GM19240 (cell line): ENCODE measurements around the gene NSG1.

Experiments
- DNase-seq: peaks from one replicate; pipeline ENCODE4 v3.0.0; 2011; ENCODE audit warnings: low spot score; ENCODE audit not compliant: insufficient read length

Gene NSG1

DNA sequence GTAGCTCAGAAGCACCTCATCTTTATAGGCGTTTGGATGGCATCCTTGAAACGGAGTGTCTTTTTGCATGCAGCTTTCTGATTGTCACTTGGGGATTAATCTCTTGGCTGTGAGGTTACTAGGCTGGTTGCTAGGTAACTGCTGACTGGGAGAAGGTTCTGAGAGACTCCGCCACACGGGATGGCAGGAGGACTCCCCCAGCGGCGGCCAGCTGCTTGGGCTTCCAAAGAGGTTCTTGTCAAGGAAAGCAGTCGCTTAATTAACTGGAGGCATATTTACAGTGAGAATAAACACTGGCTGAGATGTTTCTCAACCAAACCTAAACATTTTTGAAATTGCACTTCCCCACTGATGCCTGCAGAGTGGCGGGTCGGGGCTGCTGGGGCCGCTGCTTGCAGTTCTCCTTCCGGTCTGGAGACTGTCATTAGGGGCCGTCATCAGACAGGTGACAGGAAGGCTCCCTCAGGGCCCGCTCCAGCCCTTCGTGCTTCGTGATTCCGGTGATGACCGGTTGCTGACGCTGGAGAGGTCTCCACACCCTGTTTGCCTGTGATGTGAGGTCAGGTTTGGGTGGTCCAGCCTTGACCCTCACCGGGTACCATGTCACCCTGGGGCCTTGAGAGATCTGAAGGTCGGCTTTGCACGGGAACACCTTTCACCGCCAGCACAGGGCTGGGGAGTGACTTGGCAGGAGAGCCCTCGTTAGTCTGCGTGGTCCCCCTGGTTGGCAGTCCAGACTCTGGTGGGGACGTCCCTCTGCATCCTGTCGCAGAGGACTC is 9.1 kb downstream of the NSG1 start:
- DNase-seq = no peak

DNA sequence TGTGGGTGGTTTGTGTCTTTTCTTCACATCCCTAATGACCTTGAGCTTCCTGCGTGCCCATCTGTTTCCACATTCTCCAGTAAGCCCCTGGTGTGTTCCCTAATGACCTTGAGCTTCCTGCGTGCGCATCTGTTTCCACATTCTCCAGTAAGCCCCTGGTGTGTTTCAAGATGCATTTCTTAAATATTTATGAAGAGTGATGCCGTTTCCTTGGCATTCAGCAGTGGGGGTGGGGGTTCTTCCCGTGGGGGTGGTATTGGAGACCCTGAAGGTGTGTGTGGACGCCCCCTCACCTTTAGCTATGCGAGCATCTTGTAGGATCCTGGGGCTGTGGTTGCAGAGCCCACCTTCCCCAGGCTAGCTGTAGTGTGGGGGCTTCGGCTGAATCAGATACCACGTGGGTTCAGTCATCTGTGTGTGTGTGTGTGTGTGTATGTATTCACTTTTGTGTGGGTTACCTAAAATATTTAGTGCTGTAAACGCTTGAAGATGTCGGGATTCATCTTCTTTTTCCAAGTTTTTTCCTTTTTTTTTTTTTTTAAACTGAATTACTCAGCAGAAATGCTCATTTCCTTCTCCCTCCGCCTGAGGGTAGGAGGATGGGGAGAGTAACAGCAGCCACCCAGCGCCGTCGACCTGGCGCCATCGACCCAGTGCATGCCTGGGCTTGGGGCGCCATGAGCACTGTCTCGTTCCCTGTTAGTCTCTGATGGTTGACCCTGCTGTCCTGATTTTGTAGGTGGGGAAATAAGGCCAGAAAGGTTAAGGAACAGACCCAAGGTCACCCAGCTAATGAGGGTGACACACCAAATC is 9.9 kb downstream of the NSG1 start:
- DNase-seq = no peak

DNA sequence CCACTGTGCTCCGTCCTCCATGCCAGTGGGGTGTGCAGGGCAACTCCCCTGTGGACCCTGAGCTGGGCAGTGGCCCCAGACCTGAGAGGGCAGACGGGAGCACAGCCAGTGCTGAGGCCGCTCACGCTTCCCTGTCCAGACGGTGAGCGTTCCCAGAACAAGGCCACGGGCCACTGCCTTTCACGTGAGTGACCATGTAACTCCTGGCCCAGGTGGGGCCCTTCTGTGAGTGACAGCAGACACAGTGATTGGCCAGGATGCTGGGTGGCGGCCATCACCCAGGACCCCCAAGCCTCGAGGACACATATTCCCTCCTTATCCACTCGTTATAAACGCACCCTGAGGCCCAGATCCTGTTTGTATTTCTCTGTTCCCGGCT is 10.5 kb downstream of the NSG1 start:
- no peak for DNase-seq

DNA sequence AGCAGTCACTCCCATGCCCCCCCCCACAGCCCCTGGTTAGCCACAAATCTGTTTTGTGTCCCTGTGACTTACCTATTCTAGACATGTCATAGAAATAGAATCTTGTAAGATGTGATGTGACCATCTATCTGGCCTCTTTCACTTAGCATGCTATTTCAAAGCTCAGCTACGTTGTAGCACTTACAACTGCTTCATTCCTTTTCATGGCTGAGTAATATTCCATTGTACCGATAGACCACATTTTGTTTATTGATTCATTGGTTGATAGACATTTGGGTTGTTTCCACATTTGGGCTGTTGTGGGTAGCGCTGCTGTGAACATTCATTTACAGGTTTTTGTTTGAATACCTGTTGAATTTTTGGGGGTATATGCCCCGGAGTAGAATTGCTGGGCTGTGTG is 11.5 kb downstream of the NSG1 start:
- DNase-seq = no peak

DNA sequence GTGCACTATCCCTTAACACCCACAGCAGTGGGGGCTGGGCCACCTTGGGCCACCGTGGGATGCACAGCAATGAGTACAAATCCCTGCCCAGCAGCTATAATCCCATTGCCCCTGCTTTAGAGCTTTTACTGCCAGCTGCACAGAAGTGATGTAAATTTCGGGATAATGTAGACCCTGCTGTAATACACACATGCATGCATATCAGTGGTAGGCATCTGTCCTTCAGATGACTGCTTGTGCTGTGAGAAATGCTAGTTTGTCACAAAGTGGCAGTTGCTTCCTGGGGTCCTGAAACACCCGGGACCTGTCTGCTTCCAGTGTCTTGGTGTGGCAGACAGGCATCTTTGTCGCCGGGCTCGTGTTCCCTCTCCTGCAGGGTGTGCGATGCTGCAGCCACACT is 14.1 kb downstream of the NSG1 start:
- DNase-seq = no peak

DNA sequence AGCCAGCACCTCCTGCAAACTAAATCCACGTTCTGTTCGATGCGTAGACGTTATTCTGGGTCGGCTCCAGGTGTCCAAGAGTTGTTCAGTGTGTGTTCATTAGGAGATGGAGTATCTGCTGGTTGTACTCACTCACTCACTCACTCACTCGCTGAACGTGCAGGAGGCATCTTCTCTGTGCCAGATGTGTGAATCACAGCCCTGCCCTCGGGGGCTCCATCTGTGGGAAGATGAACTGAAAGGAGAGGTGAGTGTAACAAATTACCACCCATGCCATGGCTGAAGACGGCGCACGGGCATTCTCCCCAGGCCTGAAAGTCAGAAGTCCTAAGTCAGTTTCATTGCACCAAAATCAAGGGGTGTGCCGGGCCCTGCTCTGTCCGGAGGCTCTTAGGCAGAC is 16.1 kb downstream of the NSG1 start:
- DNase-seq = no peak

DNA sequence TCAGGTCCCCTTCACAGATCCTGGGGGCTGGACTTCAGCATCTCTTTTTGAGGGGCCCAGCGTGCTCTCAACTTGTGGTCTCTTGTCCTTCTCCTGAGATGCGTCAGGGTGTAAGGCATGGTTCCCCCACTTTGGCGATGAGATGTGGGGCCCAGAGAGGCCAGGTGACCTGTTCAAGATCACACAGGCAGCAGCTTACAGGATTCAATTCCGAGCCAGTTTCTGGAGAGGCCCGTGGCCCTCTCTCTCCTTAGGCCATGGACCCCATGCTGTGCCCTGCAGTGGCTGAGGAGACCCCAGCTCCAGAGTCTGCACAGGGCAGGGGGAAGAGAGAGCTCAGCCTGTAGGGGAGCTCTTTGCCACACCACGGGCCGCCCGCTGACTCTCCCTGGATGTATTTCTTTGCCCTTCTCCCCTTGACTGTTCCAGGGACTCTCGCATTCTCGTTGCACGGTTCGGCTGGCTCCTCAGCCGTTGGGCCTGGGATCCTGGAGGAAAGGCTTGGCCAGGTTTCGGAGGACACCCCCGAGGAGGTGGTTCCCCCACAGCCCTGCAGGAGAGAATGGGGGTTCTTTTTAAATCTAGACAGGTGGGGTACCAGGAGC is 18.6 kb downstream of the NSG1 start:
- DNase-seq = no peak

DNA sequence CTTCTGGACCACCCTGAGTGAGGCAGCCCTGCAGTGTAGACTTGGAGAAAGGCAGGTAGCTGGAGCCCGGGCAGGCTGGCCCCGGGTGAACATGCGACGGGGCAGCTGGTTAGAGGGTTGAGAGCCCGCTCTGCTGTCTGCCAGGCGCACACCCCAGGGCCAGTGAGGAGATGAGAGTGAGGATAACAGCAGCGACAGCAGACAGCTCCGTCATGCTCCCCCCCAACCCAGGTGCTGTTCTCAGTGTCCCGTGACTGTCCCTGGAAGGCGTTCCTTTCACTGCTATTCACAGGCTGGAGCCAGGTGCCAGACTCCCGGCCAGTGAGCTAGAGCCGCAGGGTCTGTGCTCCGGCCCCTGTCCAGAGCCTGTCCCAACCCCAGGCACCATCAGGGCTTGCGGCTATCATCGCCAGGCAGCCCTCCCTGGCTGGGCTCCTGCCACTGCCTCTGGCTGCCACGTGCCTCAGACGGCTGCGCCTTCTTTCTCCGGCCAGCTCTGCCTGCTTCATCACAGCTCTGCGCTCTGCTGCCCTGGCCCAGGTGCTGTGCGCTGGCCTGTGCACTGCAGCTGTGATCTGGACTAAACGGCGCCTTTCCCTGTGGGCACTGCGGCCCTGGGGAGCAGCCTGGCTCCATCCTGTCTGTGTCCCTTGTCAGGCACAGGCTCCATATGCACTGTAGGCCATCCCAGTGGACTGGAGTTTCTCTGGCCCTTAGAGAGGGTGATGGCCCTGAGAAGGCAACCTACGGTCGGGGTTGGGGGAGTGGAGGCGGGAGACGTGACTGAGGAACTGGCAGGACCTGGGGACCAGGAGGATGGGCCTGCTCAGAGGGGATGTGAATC is 19.8 kb downstream of the NSG1 start:
- DNase-seq = no peak

DNA sequence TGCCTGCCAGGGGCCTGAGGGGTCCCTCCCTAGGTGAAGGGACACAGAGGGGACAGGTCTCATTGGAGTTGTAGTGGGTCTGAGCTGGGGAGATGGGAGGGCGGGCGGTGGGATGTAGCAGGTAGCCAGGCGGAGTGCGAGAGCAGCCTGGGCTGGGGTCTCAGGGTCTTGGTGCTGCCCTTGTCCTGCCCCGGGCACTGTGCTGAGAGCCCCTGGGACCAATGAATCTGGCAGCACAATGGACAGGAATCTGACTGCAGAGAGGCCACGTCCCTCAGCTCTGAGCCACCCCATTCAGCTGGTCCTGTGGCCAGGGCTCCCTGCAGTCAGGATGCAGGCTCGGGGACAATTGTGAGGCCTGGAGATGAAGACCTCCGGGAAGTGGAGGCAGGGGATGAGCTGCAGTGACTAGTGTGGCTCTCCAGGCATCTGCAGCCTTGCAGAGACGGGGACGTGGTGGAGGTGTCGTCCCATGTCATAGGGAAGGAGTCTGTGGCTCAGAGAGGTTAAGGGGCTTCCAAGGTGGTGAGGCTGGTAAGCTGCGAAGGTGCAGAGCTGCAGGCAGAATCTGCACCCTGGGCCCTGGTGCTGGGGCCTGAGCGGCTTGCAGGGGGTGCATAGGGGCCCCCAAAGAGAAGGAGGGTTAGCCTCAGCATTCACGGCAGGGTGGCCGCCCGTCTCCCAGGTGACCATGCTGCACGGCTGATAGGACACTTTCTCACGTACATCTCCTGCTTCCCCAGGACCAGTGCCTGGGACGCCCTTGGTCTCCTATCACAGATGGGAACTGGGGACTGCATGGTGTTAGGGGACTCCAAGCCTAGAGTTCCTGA is 20.6 kb downstream of the NSG1 start:
- DNase-seq = no peak

DNA sequence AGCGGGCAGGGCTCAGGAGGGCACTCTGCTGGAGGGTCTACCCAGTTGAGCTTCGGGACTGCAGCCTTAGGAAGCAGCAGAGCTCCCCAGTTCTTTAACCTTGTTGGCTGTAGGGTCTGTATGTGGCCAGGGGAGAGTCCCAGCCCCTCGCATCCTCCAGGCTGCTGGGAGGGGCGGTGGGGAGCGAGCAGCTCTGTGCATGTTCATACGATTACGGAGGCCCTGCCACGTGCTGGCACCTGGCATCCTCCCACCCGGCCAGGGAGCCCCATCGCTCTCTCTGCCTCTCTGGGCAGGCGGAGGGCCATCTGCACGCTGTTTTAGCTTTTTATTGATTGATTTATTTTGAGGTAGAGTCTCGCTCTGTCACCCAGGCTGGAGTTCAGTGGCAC is 21.2 kb downstream of the NSG1 start:
- DNase-seq = no peak

DNA sequence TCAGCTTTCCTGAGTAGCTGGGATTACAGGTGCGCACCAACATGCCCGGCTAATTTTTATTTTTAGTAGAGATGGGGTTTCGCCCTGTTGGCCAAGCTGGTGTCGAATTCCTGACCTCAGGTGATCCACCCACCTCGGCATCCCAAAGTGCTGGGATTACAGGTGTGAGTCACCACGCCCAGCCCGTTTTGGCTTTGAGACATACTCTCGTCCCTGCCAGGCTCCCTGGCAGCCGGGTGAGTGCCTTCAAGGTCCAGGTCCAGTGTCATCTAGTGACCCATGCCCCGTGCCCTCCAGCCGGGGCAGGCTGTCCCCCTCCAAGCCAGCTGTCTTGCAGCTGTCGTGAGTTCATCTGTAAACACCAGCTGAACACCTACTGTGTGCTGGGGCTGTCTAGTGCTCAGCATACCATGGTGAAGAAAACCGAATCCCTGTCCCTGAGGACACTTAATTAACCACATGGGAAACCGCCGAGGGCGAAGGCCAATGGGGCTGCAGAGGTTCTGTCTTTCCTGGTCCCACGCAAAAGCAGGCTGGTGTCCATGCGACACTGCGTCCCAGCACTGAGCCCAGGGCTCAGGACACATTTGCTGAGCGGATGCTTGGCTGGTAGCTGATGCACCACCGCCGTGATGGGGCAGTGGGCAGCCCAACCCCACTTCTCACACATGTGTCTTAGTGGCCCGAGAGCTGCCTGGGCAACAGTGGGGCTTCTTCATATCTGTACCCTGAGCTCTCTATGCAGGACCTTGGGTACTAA is 21.9 kb downstream of the NSG1 start:
- DNase-seq = no peak

DNA sequence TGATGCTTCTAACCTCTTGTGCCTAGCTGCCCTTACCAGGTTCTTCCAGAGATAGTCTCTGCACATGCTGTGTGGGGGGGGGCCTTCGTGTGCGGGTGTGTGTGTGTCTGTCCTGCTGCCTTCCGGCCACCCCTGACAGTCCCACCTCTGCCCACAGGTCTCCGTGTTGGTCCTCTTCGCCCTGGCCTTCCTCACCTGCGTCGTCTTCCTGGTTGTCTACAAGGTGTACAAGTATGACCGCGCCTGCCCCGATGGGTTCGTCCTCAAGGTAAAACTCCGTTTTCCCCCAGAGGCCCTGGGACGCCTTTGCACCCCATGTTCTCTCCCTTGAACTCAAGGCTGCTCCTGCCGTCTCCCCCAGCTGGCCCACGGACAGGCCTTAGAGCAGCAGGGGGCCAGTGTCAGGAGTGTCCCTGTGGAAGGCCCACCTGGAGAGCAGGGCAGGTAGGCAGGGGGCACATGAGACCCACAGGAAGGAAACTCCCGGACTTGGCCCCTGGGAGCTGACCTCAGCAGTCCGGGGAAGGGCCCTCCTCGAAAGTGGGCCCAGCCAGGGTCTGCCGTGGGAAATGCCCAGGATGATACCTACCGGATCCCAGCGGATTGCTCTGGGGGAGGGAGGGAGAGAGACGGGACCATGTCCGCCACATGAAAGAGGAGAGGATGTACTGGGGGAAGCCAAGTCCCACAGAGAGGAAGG is 22.7 kb downstream of the NSG1 start:
- DNase-seq = no peak

DNA sequence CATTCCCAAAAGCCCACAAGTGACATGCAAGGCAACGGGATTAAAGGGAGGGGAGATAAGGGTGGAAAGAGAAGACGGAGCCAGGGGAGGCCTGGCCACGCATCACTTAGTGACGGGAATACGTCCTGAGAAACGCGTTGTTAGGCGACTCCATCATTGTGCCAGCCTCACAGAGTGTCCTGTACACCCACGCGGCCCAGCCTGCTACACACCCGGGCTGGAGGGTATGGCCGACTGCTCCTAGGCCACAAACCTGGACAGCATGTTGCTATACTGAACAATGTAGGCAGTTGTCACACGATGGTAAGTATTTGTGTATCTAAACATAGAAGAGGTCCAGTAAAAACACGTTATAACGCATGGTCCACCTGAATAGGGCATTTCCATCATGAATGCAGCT is 23.4 kb downstream of the NSG1 start:
- DNase-seq = no peak

DNA sequence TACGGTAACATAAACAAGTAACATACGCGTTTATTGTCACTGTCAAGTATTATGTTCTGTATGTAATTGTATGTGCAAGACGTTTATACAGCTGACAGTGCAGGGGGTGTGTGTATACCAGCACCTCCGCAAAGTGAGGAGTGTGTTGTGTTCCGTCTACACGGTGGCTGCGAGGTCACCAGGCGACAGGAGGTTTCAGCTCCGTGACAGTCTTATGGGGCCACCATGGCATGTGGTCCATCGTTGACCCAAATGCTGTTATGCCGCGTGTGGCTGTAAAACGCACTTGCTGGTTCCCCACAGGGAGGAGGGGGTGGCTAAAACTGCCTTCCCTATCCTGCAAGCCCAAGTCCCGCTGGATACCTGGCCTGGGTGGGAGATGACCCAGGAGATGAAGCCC is 25.0 kb downstream of the NSG1 start:
- DNase-seq = no peak

DNA sequence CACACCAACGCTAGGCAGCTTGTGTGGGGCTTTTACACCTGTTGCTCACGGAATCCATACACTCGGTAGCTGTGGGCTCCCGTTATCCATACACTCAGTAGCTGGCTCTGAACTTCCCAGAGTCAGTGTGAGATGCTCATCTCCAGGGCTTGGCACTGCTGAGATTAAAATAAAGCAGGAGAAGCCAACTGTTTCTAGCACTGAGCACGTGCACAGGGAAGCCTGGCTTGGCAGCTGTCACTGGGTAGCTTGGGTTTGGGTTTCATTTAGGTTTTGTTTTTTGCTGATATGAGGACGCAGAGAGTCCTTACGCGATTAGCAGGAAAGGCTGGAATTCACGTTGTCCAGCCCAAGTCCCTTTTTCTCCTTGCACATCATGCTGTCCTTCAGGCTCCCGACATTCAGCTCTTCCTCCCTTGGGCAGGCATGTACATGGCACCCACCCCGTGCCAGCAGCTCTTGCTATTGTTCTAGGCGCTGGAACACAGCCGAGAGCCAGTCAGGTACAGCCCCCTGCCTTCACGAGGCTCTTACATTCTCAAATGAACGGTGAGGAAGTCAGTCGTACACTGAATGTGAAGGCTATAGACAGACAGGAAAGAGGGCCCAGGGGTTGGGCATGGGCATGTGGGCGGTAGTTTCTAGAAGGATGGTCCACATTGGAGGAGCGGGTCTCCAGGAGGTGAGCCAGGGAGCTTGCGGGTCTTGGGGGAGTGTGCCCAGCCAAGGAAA is 25.9 kb downstream of the NSG1 start:
- DNase-seq = no peak

DNA sequence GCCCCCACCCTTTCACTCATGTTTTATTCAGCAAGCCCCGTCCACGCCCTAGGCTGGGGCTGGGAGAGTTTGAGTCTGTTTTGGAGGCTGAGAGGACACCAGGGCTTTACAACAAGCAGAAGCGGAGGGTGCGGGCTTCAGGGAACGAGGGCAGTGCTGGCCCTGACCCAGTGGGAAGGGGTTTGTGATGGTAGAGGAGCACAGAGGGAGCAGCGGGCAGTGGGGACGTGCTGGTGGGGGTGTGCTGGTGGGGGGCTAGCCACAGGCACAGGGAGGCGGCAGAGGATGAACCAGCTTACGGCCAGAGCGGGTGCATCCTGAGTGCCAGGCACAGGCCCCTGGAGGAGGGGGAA is 26.4 kb downstream of the NSG1 start:
- DNase-seq = no peak

DNA sequence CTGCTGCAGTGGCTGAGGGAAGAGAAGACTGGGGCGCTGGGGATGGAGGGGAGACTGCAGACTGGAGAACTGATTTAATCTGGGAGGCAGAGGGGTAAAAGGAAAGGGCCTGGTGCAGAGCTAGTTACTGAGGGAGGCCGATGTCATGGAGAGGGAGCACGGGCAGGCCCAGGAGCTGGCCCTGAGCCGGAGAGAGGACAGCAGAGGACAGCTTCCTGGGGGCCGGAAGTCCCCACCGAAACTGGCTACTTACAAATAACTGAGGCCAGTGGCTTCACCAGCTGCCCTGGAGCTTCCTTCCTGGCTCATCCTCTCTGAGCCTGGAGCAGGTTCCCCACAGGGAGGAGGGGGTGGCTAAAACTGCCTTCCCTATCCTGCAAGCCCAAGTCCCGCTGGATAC is 26.9 kb downstream of the NSG1 start:
- no peak for DNase-seq

DNA sequence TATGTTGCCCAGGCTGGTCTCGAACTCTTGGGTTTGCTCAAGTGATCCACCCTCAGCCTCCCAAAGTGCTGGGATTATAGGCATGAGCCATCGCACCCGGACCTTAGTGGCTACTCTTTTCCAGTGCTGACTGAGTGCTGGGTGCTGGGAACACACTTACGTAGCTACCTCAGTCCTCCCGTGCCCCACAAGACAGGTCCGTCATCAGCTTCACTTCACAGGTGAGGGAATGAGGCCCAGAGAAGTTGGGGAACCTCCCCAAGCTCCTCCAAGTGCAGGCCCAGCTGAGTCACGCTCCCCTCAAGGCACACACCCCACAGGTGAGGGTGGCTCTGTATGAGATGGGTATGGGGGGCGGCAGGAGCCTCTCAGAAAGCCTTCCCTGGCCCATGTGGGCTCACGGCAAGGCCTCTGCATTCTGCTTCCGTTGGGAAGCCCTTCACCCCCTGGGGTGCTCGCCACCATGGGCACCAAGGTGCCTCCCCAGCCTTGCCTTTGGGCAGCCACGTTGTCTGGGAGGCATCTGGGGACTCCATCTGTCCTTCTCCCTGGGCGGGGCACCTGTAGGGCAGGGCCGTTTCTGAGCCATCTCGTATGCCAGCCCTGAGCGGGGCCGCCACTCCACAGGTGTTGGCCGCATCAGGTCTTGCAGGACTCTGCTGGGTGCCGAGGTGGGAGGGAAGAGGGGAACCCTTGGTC is 28.4 kb downstream of the NSG1 start:
- DNase-seq = no peak
